ENCODE results near the gene CHST11. TPM values are rescaled to one million over a fixed set of nuclear protein-coding genes. Genes with fewer than 3 reads are reported as not detected.

The CHST11 gene
- total and polyA plus RNA-seq, 2 donors from 2014 or later: 2.0 to 23.3 TPM

- Histone ChIP-seq H3K27ac (ENCODE audit: low read depth in 2 of 2, low read length in 2 of 2) (no peak overlapping the region), H3K9me3 (ENCODE audit: control insufficient read depth in 2 of 3, insufficient read depth in 1 of 3, low read length in 3 of 3) (no peaks in the 10 kb centered on the region), H3K4me3 (ENCODE audit: low read length in 3 of 3) (no peak overlapping the region), H3K9ac (ENCODE audit: low read length in 3 of 3) (no peak overlapping the region), H3K36me3 (ENCODE audit: control insufficient read depth in 2 of 3, insufficient read depth in 3 of 3, low read length in 3 of 3) (no peaks in the 10 kb centered on the region), H3K4me1 (ENCODE audit: control insufficient read depth in 2 of 3, insufficient read depth in 2 of 3, low read depth in 1 of 3, low read length in 3 of 3) (no peaks in the 10 kb centered on the region), H3K27me3 (ENCODE audit: control insufficient read depth, insufficient read depth, low read length) (no peaks in the 10 kb centered on the region)
- DNase-seq (no peak), FAIRE-seq (no peak)
- intact Hi-C loops (cut with DNase I): no loop called here
- TF ChIP-seq CTCF (IDR thresholded peaks at IDR 0.05; ENCODE audit: borderline replicate concordance, extremely low read depth, insufficient read depth): no peak
These were observed 48.5 kb downstream of the CHST11 start for GRCh38 chr12:104505095-104505818.

GRCh38 chr12:104506676-104507401 is 50.1 kb downstream of the CHST11 start:
- no peak overlapping the region for H3K9ac ChIP-seq (ENCODE audit: low read length in 3 of 3)
- peak in 1 of 5 donors; percentile 73 for DNase-seq
- no peak for TF ChIP-seq CTCF (IDR thresholded peaks at IDR 0.05; ENCODE audit: borderline replicate concordance, extremely low read depth, insufficient read depth)
- H3K4me3 ChIP-seq (ENCODE audit: low read length in 3 of 3): no peak overlapping the region
- intact Hi-C loops (cut with DNase I): no loop called here
- H3K4me1 ChIP-seq (ENCODE audit: control insufficient read depth in 2 of 3, insufficient read depth in 2 of 3, low read depth in 1 of 3, low read length in 3 of 3): no peaks in the 10 kb centered on the region
- H3K27me3 ChIP-seq (ENCODE audit: control insufficient read depth, insufficient read depth, low read length): no peaks in the 10 kb centered on the region
- FAIRE-seq: no peak
- no peaks in the 10 kb centered on the region for H3K9me3 ChIP-seq (ENCODE audit: control insufficient read depth in 2 of 3, insufficient read depth in 1 of 3, low read length in 3 of 3)
- no peak overlapping the region for H3K27ac ChIP-seq (ENCODE audit: low read depth in 2 of 2, low read length in 2 of 2)
- H3K36me3 ChIP-seq (ENCODE audit: control insufficient read depth in 2 of 3, insufficient read depth in 3 of 3, low read length in 3 of 3): no peaks in the 10 kb centered on the region

- no peak for DNase-seq
- H3K9me3 ChIP-seq (ENCODE audit: control insufficient read depth in 2 of 3, insufficient read depth in 1 of 3, low read length in 3 of 3): no peaks in the 10 kb centered on the region
- H3K27me3 ChIP-seq (ENCODE audit: control insufficient read depth, insufficient read depth, low read length): no peaks in the 10 kb centered on the region
- H3K4me3 ChIP-seq (ENCODE audit: low read length in 3 of 3): no peak overlapping the region
- no peak for TF ChIP-seq CTCF (IDR thresholded peaks at IDR 0.05; ENCODE audit: borderline replicate concordance, extremely low read depth, insufficient read depth)
- H3K36me3 ChIP-seq (ENCODE audit: control insufficient read depth in 2 of 3, insufficient read depth in 3 of 3, low read length in 3 of 3): no peaks in the 10 kb centered on the region
- intact Hi-C loops (cut with DNase I): no loop called here
- no peak for FAIRE-seq
- no peak overlapping the region for H3K9ac ChIP-seq (ENCODE audit: low read length in 3 of 3)
- H3K4me1 ChIP-seq (ENCODE audit: control insufficient read depth in 2 of 3, insufficient read depth in 2 of 3, low read depth in 1 of 3, low read length in 3 of 3): no peaks in the 10 kb centered on the region
- H3K27ac ChIP-seq (ENCODE audit: low read depth in 2 of 2, low read length in 2 of 2): no peak overlapping the region
These were observed 50.9 kb downstream of the CHST11 start for GRCh38 chr12:104507672-104508071.
